Duodenal mucosa (tissue), 2 donors: Measurements from ENCODE around the gene AURKAIP1.

ENCODE experiments used
- H3K27ac ChIP-seq: one replicate; pipeline ENCODE4 v1.7.0; 2013; ENCODE audit warnings: low read depth, low read length
- H3K27me3 ChIP-seq, 2 donors: one replicate each; pipeline ENCODE4 v1.7.0; 2013; ENCODE audit warnings: low read length in 2 of 2, control low read depth in 1 of 2; ENCODE audit not compliant: insufficient read depth in 2 of 2, control insufficient read depth in 1 of 2
- H3K36me3 ChIP-seq, 2 donors: one replicate each; pipeline ENCODE4 v1.7.0; 2013; ENCODE audit warnings: low read length in 2 of 2, control low read depth in 1 of 2; ENCODE audit not compliant: insufficient read depth in 2 of 2, control insufficient read depth in 1 of 2
- H3K4me1 ChIP-seq, 2 donors: one replicate each; pipeline ENCODE4 v1.7.0; 2013; ENCODE audit warnings: low read length in 2 of 2, control low read depth in 1 of 2; ENCODE audit not compliant: insufficient read depth in 2 of 2, control insufficient read depth in 1 of 2
- H3K4me3 ChIP-seq, 2 donors: one replicate each; pipeline ENCODE4 v1.7.0; 2013; ENCODE audit warnings: low read length in 2 of 2, low read depth in 1 of 2
- H3K9ac ChIP-seq, 2 donors: one replicate each; pipeline ENCODE4 v1.7.0; 2013; ENCODE audit warnings: low read length in 2 of 2, low read depth in 1 of 2
- H3K9me3 ChIP-seq, 2 donors: one replicate each; pipeline ENCODE4 v1.7.0; 2013; ENCODE audit warnings: low read length in 2 of 2, control low read depth in 1 of 2; ENCODE audit not compliant: control insufficient read depth in 1 of 2

Gene AURKAIP1

DNA sequence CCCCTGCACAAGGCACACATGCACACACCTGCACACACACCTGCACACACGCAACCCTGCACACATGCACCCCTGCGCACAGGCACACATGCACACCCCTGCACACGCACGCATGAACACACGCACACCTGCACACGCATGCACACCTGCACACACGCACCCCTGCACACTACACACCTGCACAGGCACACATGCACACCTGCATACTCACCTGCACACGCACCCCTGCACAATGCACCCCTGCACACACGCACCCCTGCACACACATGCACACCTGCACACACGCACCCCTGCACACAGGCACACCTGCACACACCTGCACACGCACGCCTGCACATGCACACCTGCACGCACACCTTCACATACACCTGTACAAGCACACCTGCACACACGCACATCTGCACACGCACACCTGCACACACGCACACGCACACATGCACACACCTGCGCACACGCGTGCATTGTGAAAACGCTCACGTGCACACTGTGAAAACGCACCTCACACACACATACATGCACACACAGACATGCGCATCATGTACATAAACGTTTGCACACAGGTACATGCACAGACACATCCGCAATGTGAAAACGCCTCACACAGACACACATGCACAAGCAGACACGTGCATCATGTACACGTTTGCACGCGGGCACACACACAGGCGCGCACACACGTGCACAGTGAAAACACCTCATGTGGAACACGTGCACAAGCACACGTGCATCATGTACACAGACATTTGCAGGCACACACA, 34.0 kb downstream of the AURKAIP1 start:
- Histone ChIP-seq H3K27me3 (no peaks in the 10 kb centered on the region), H3K4me1 (peaks cover 14 to 15% of the 10 kb centered on the region in 2 donors), H3K4me3 (no peak overlapping the region), H3K9me3 (no peaks in the 10 kb centered on the region), H3K36me3 (peaks cover 7 to 40% of the 10 kb centered on the region in 2 donors), H3K9ac (no peak overlapping the region), H3K27ac (no peak overlapping the region)

GRCh38 chr1:1340185-1340584, 34.8 kb downstream of the AURKAIP1 start:
- Histone ChIP-seq H3K4me3 (no peak overlapping the region), H3K4me1 (peaks cover 7% of the 10 kb centered on the region in 2 donors), H3K27ac (no peak overlapping the region), H3K9me3 (no peaks in the 10 kb centered on the region), H3K36me3 (peaks cover 7 to 40% of the 10 kb centered on the region in 2 donors), H3K27me3 (no peaks in the 10 kb centered on the region), H3K9ac (no peak overlapping the region)

DNA sequence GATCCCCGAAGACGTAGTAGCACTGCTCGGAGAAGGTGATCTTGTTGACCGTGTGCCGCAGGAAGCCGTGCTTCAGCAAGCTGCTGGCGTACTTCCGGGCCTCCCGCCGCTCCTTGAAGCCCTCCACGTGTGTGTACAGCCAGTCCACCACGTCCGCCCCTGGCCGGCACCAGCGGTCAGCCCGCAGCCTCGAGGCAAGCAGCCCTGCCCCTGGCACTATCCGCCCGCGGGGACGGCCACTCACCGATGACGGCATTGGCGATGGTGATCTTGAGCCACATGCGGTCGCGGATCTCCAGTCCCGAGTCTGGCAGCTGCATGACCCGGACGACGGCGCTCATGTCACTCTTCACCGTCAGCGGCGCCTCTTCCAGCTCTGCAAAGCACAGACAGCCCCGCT, 36.7 kb downstream of the AURKAIP1 start:
- Histone ChIP-seq H3K27ac (no peak overlapping the region), H3K36me3 (peaks cover 7 to 40% of the 10 kb centered on the region in 2 donors), H3K4me1 (peaks cover under 1 to 1% of the 10 kb centered on the region in 2 donors), H3K9ac (no peak overlapping the region), H3K27me3 (peaks cover 0 to 9% of the 10 kb centered on the region in 2 donors), H3K9me3 (no peaks in the 10 kb centered on the region), H3K4me3 (no peak overlapping the region)

DNA sequence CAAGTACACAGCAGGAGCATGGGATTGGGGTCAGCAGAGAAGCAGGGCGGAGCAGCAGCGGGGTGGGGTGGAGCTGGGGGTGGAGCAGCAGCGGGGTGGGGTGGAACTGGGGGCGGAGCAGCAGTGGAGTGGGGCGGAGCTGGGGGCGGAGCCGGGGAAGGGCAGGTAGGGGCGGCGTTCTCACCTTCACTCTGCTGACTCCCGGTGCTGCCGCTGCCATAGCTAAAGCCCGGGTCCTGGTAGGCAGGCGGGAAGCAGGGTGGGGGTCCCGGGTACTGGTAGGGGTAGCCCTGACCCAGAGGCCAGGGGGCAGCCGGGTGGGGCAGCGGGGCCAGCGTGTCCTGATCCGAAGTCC, 37.2 kb downstream of the AURKAIP1 start:
- H3K9ac ChIP-seq: no peak overlapping the region
- peaks cover 6% of the 10 kb centered on the region in 2 donors for H3K4me1 ChIP-seq
- H3K4me3 ChIP-seq: no peak overlapping the region
- peaks cover 0 to 13% of the 10 kb centered on the region in 2 donors for H3K27me3 ChIP-seq
- no peak overlapping the region for H3K27ac ChIP-seq
- H3K36me3 ChIP-seq: peaks cover 7 to 40% of the 10 kb centered on the region in 2 donors
- H3K9me3 ChIP-seq: no peaks in the 10 kb centered on the region

- peaks cover 7 to 40% of the 10 kb centered on the region in 2 donors for H3K36me3 ChIP-seq
- no peaks in the 10 kb centered on the region for H3K9me3 ChIP-seq
- H3K4me1 ChIP-seq: peaks cover 10 to 12% of the 10 kb centered on the region in 2 donors
- no peak overlapping the region for H3K9ac ChIP-seq
- H3K27ac ChIP-seq: no peak overlapping the region
- no peak overlapping the region for H3K4me3 ChIP-seq
- peaks cover 0 to 18% of the 10 kb centered on the region in 2 donors for H3K27me3 ChIP-seq
Observed at GRCh38 chr1:1336931-1337792, 37.8 kb downstream of the AURKAIP1 start.

DNA sequence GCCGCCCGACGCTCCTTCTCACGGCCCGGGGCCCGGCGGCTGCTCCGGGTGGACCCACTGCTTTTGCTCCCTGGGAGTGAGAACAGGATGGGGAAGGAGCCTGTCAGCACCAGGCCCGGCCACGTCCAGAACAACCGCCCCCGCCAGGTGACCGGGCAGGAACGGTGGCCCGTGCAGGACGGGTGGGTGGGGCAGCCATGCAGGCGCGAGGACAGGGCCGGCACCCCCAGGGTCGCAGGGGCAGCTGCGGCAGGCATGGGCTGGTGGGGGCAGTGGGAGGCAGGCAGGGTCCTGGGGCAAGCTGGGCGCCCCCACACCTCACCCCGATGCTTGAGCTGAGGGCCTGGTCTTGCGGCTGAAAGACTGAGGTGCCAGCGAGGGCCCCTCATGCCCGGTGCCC, 38.6 kb downstream of the AURKAIP1 start:
- Histone ChIP-seq H3K4me3 (no peak overlapping the region), H3K27ac (no peak overlapping the region), H3K9me3 (no peaks in the 10 kb centered on the region), H3K9ac (no peak overlapping the region), H3K4me1 (peaks cover 10 to 15% of the 10 kb centered on the region in 2 donors), H3K27me3 (peaks cover 0 to 24% of the 10 kb centered on the region in 2 donors), H3K36me3 (peaks cover 5 to 35% of the 10 kb centered on the region in 2 donors)

DNA sequence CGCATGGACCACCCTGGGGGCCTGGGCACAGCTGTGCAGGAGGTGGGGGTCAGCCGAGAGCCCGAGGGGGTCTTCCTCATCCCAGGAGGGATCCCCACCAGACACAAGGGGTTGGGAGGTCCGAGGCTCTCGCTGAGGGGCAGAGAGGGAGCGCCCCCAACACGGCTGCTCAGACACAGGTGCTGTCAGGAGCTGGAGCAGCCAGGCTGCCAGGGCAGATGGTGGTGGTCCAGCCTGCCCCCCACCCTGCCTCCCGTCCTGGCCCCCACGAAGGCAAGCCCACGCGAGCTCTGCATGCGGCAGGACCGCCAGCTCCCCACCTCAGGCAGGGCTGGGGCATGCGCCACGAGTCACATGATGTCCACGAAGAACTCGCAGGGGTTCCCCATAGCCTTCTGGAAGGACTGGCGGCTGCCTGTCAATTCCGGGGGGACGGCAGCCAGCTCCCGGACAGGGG, 39.2 kb downstream of the AURKAIP1 start:
- Histone ChIP-seq H3K4me3 (no peak overlapping the region), H3K9ac (no peak overlapping the region), H3K36me3 (peaks cover 0 to 28% of the 10 kb centered on the region in 2 donors), H3K27me3 (peaks cover 0 to 30% of the 10 kb centered on the region in 2 donors), H3K27ac (no peak overlapping the region), H3K4me1 (peaks cover 10 to 18% of the 10 kb centered on the region in 2 donors), H3K9me3 (no peaks in the 10 kb centered on the region)

DNA sequence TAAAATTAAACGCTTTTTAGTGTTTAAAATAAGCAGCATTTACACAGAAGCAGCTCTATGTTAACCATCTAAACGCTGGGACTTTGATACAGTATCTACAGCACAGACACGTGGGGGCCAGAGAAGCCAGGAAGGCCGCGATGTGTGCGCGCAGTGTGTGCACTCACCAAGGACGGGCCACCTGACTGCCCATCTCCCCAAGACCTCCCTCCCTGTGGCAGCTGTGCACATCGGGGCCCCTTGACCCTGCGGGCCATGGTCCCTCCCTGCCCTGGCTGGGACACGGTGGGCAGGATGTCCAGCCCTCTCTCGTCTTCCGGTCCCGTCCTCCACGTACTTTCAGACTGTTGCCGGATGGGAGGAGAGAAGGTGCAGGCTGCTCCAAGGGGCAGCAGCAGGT, 39.7 kb downstream of the AURKAIP1 start:
- H3K9ac ChIP-seq: no peak overlapping the region
- H3K4me1 ChIP-seq: peaks cover 10 to 18% of the 10 kb centered on the region in 2 donors
- no peak overlapping the region for H3K4me3 ChIP-seq
- peaks cover 0 to 35% of the 10 kb centered on the region in 2 donors for H3K27me3 ChIP-seq
- no peak overlapping the region for H3K27ac ChIP-seq
- peaks cover 0 to 23% of the 10 kb centered on the region in 2 donors for H3K36me3 ChIP-seq
- H3K9me3 ChIP-seq: no peaks in the 10 kb centered on the region

DNA sequence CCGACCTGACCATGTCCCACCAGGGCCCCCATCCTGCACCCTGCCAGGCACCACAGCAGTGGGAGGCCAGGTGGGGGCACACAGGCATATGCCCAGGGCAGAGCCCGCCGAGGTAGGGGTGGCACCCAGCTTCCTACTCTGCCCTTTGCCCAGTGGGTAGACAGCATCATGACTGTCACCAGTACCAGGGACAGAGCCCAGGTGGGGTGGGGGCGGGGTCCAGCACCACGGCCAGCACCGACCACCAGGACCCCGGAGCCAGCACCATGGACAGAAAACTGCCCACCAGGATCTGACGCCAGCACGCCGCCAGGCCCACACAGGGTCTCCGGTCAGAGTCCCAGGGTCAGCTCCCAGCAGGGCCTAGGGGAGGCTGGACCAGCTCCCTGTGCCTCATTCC, 40.2 kb downstream of the AURKAIP1 start:
- Histone ChIP-seq H3K4me3 (no peak overlapping the region), H3K36me3 (peaks cover 0 to 21% of the 10 kb centered on the region in 2 donors), H3K4me1 (peaks cover 10 to 23% of the 10 kb centered on the region in 2 donors), H3K9ac (no peak overlapping the region), H3K27me3 (peaks cover 0 to 35% of the 10 kb centered on the region in 2 donors), H3K9me3 (no peaks in the 10 kb centered on the region), H3K27ac (no peak overlapping the region)
